IMR-90 (cell line): Measurements from ENCODE around the gene BEST1. TPM values are rescaled to one million over a fixed set of nuclear protein-coding genes. Genes with fewer than 3 reads are reported as not detected.

Experiments used
- MAZ ChIP-seq: IDR thresholded peaks from 2 replicates; pipeline ENCODE4 v1.6.1; 2012; ENCODE audit warnings: low read depth, mild to moderate bottlenecking, low read length, improper control_type of control experiment, moderate library complexity, borderline replicate concordance
- MXI1 ChIP-seq: IDR thresholded peaks from 2 replicates; pipeline ENCODE4 v1.6.1; 2012; ENCODE audit warnings: low read depth, mild to moderate bottlenecking, low read length, moderate library complexity, borderline replicate concordance
- RFX5 ChIP-seq: IDR thresholded peaks from 2 replicates; pipeline ENCODE4 v1.8.0; 2012; ENCODE audit warnings: low read depth, mild to moderate bottlenecking, low read length, moderate library complexity
- USF2 ChIP-seq: fragments of 150-350 bp; IDR thresholded peaks from 2 replicates; pipeline ENCODE4 v1.6.1; 2017; ENCODE audit warnings: mild to moderate bottlenecking, antibody characterized with exemption, low read length, low read depth
- polyA plus RNA-seq, 3 experiments: library from polyadenylated mRNA; depleted of rRNA; stranded (reverse); fragments of >200 nt; gene quantifications; 2 replicates each; pipeline ENCODE4 v1.2.3, GENCODE V29; 2012; ENCODE audit warnings: low replicate concordance in 1 of 3
- total RNA-seq: library from RNA; depleted of rRNA; stranded (reverse); fragments of >200 nt; gene quantifications from 2 replicates; pipeline ENCODE4 v1.2.3, GENCODE V29; 2012

BEST1 gene
- total and polyA plus RNA-seq, 2 of the 4 experiments (the other 2 are of a cell fraction): 0.90 to 1.4 TPM

GRCh38 chr11:61974766-61975631, 24.8 kb downstream of the BEST1 start (continued):
- TF ChIP-seq MXI1 (no peak), RFX5 (no peak), MAZ (no peak), USF2 (no peak)
